BLaER1 (cell line): Measurements from ENCODE around the gene MYOF.
A peak's percentile ranks its signal among the peaks of the same experiment; 100 is the strongest.
"Not testable (repeated sequence)": the region's sequence is repeated elsewhere in the genome, so short reads cannot be mapped to it uniquely, and the experiment has no call there.

Source experiments
- H3K27ac ChIP-seq: shearing (Covaris generic); formaldehyde crosslinking; 2 replicates; pipeline ENCODE4 v1.8.1; 2022
- H3K27me3 ChIP-seq: shearing (Covaris generic); formaldehyde crosslinking; 2 replicates; pipeline ENCODE4 v1.8.1; 2022
- H3K36me3 ChIP-seq: shearing (Covaris generic); formaldehyde crosslinking; 2 replicates; pipeline ENCODE4 v1.8.1; 2022
- H3K4me1 ChIP-seq: shearing (Covaris generic); formaldehyde crosslinking; 2 replicates; pipeline ENCODE4 v1.8.1; 2022
- H3K4me2 ChIP-seq: shearing (Covaris generic); formaldehyde crosslinking; 2 replicates; pipeline ENCODE4 v1.8.1; 2022
- H3K4me3 ChIP-seq: shearing (Covaris generic); formaldehyde crosslinking; 2 replicates; pipeline ENCODE4 v1.8.1; 2022
- H3K9ac ChIP-seq: shearing (Covaris generic); formaldehyde crosslinking; 2 replicates; pipeline ENCODE4 v1.8.1; 2022
- H3K9me3 ChIP-seq: shearing (Covaris generic); formaldehyde crosslinking; 2 replicates; pipeline ENCODE4 v1.8.1; 2022
- H4K20me1 ChIP-seq: shearing (Covaris generic); formaldehyde crosslinking; 2 replicates; pipeline ENCODE4 v1.8.1; 2022
- Cebpa-rat ChIP-seq: shearing (Covaris generic); IDR thresholded peaks from 2 replicates; pipeline ENCODE4 v1.8.1; 2022

MYOF gene

GRCh38 chr10:93336110-93336509 is 146.0 kb downstream of the MYOF start:
- no peak overlapping the region for H3K4me3 ChIP-seq
- H3K27me3 ChIP-seq: no peaks in the 10 kb centered on the region
- H3K4me2 ChIP-seq: no peak overlapping the region
- TF ChIP-seq Cebpa-rat: no peak
- no peaks in the 10 kb centered on the region for H3K36me3 ChIP-seq
- no peaks in the 10 kb centered on the region for H4K20me1 ChIP-seq
- no peaks in the 10 kb centered on the region for H3K9me3 ChIP-seq
- no peak overlapping the region for H3K27ac ChIP-seq
- no peak overlapping the region for H3K9ac ChIP-seq
- no peaks in the 10 kb centered on the region for H3K4me1 ChIP-seq

GRCh38 chr10:93334901-93335327 is 147.2 kb downstream of the MYOF start:
- Histone ChIP-seq H3K27ac (no peak overlapping the region), H3K27me3 (no peaks in the 10 kb centered on the region), H3K4me1 (no peaks in the 10 kb centered on the region), H3K36me3 (no peaks in the 10 kb centered on the region), H4K20me1 (no peaks in the 10 kb centered on the region), H3K4me2 (no peak overlapping the region), H3K9me3 (no peaks in the 10 kb centered on the region), H3K4me3 (no peak overlapping the region), H3K9ac (no peak overlapping the region)
- TF ChIP-seq Cebpa-rat: no peak

DNA sequence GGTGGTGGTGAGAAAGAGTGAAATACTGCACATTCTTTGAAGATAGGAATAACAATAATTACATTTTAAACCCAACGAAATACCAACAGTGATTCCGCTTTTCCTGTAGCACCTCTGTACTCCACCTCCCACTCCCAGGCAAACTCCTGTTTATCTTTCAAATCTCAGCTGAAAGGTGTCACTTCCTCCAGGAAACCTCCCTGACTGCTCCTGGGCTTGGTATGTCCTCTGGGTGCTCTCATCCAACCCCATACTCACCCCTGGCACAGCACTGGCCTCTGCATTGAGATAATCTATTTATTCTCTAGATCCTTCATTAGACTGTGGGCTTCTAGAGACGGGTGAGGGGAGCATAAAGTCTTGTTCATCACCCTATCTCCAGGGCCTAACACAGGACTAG is 148.0 kb downstream of the MYOF start:
- no peaks in the 10 kb centered on the region for H3K9me3 ChIP-seq
- no peak overlapping the region for H3K9ac ChIP-seq
- H3K27me3 ChIP-seq: no peaks in the 10 kb centered on the region
- TF ChIP-seq Cebpa-rat: no peak
- H3K27ac ChIP-seq: no peak overlapping the region
- no peaks in the 10 kb centered on the region for H3K36me3 ChIP-seq
- no peak overlapping the region for H3K4me2 ChIP-seq
- H3K4me3 ChIP-seq: no peak overlapping the region
- no peaks in the 10 kb centered on the region for H3K4me1 ChIP-seq
- no peaks in the 10 kb centered on the region for H4K20me1 ChIP-seq

- no peak for TF ChIP-seq Cebpa-rat
- no peaks in the 10 kb centered on the region for H3K36me3 ChIP-seq
- no peaks in the 10 kb centered on the region for H3K27me3 ChIP-seq
- H3K27ac ChIP-seq: no peak overlapping the region
- H3K4me3 ChIP-seq: no peak overlapping the region
- no peaks in the 10 kb centered on the region for H3K4me1 ChIP-seq
- H3K9ac ChIP-seq: no peak overlapping the region
- no peak overlapping the region for H3K4me2 ChIP-seq
- H4K20me1 ChIP-seq: no peaks in the 10 kb centered on the region
- H3K9me3 ChIP-seq: no peaks in the 10 kb centered on the region
Observed at GRCh38 chr10:93333278-93333978, 148.7 kb downstream of the MYOF start.

- H3K4me1 ChIP-seq: no peaks in the 10 kb centered on the region
- H3K4me2 ChIP-seq: no peak overlapping the region
- no peaks in the 10 kb centered on the region for H3K36me3 ChIP-seq
- H3K4me3 ChIP-seq: no peak overlapping the region
- no peaks in the 10 kb centered on the region for H3K27me3 ChIP-seq
- no peak for TF ChIP-seq Cebpa-rat
- no peaks in the 10 kb centered on the region for H4K20me1 ChIP-seq
- no peak overlapping the region for H3K9ac ChIP-seq
- no peak overlapping the region for H3K27ac ChIP-seq
- no peaks in the 10 kb centered on the region for H3K9me3 ChIP-seq
Observed at GRCh38 chr10:93330824-93331223, 151.3 kb downstream of the MYOF start.

GRCh38 chr10:93319896-93320295 is 162.2 kb downstream of the MYOF start:
- no peaks in the 10 kb centered on the region for H3K36me3 ChIP-seq
- no peak overlapping the region for H3K27ac ChIP-seq
- H3K27me3 ChIP-seq: no peaks in the 10 kb centered on the region
- H3K9me3 ChIP-seq: no peaks in the 10 kb centered on the region
- H3K9ac ChIP-seq: no peak overlapping the region
- H3K4me2 ChIP-seq: peak overlapping the region; percentile 73
- no peak for TF ChIP-seq Cebpa-rat
- H4K20me1 ChIP-seq: no peaks in the 10 kb centered on the region
- no peak overlapping the region for H3K4me3 ChIP-seq
- peaks cover 35% of the 10 kb centered on the region for H3K4me1 ChIP-seq

GRCh38 chr10:93319096-93319495 is 163.0 kb downstream of the MYOF start:
- TF ChIP-seq Cebpa-rat: no peak
- H3K36me3 ChIP-seq: no peaks in the 10 kb centered on the region
- H3K9me3 ChIP-seq: no peaks in the 10 kb centered on the region
- no peaks in the 10 kb centered on the region for H3K27me3 ChIP-seq
- no peak overlapping the region for H3K4me3 ChIP-seq
- no peaks in the 10 kb centered on the region for H4K20me1 ChIP-seq
- peak overlapping the region; percentile 73 for H3K4me2 ChIP-seq
- H3K27ac ChIP-seq: no peak overlapping the region
- H3K4me1 ChIP-seq: peaks cover 36% of the 10 kb centered on the region
- no peak overlapping the region for H3K9ac ChIP-seq

DNA sequence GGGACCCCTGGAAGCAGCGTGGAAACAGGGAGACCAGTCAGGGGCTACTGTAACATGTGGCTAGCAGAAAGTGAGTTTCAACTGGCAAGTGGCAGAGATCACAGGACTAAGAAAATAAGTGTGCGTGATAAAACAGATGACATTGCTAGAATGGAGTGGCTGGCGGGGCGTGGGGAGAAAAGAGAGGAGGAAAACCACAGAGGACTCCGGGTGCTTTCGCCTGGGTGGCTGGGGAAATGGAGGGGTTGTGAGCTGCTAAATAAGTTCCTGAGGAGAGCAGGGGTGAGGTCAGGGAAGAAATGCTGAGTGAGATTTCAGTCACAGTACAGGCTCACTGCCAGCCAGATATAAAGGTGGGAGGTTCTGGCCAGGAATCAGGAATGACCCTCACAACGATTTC is 166.9 kb downstream of the MYOF start:
- no peak for TF ChIP-seq Cebpa-rat
- peak overlapping the region; percentile 53 for H3K4me2 ChIP-seq
- no peak overlapping the region for H3K4me3 ChIP-seq
- no peaks in the 10 kb centered on the region for H3K9me3 ChIP-seq
- peaks cover 36% of the 10 kb centered on the region for H3K4me1 ChIP-seq
- no peaks in the 10 kb centered on the region for H3K27me3 ChIP-seq
- no peaks in the 10 kb centered on the region for H3K36me3 ChIP-seq
- H3K9ac ChIP-seq: no peak overlapping the region
- H3K27ac ChIP-seq: no peak overlapping the region
- H4K20me1 ChIP-seq: no peaks in the 10 kb centered on the region

- not testable (repeated sequence) for H3K9ac ChIP-seq, H3K4me3 ChIP-seq, H3K27ac ChIP-seq, H3K4me2 ChIP-seq, H3K36me3 ChIP-seq, H3K9me3 ChIP-seq, H3K27me3 ChIP-seq, H4K20me1 ChIP-seq
- peaks cover 33% of the 10 kb centered on the region for H3K4me1 ChIP-seq
Observed at GRCh38 chr10:93314656-93315055, 167.5 kb downstream of the MYOF start.

DNA sequence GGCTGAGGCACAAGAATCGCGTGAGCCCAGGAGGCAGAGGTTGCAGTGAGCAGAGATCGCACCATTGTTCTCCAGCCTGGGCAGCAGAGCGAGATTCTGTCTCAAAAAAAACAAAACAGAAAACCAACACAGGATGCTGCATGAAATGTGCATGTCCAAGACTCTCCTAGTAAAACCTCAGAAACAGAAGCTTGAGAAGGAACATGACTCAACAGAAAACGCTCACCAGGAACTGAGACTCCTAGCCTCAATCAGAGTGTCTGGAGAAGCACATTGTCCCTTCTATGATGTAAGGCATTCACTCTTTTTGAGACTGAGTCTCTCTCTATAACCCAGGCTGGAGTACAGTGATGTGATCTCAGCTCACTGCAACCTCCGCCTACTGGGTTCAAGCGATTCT is 168.3 kb downstream of the MYOF start:
- Histone ChIP-seq H4K20me1 (no peaks in the 10 kb centered on the region), H3K4me3 (no peak overlapping the region), H3K27me3 (no peaks in the 10 kb centered on the region), H3K27ac (no peak overlapping the region), H3K4me2 (no peak overlapping the region), H3K9ac (no peak overlapping the region), H3K4me1 (peaks cover 24% of the 10 kb centered on the region), H3K9me3 (no peaks in the 10 kb centered on the region), H3K36me3 (no peaks in the 10 kb centered on the region)
- no peak for TF ChIP-seq Cebpa-rat

GRCh38 chr10:93309062-93309461 is 173.1 kb downstream of the MYOF start:
- H3K27ac ChIP-seq: no peak overlapping the region
- TF ChIP-seq Cebpa-rat: no peak
- no peak overlapping the region for H3K9ac ChIP-seq
- H3K4me1 ChIP-seq: no peaks in the 10 kb centered on the region
- H3K4me2 ChIP-seq: no peak overlapping the region
- H4K20me1 ChIP-seq: no peaks in the 10 kb centered on the region
- no peaks in the 10 kb centered on the region for H3K27me3 ChIP-seq
- H3K9me3 ChIP-seq: no peaks in the 10 kb centered on the region
- no peak overlapping the region for H3K4me3 ChIP-seq
- no peaks in the 10 kb centered on the region for H3K36me3 ChIP-seq
